Endothelial cell of umbilical vein (primary cell): ENCODE data around the gene SUGP1. TPM values are rescaled to one million over a fixed set of nuclear protein-coding genes. Genes with fewer than 3 reads are reported as not detected.

Experiments used
- BruUV-seq: library from RNA; stranded (reverse); fragments of 400-500 nt; replicated peaks from 2 replicates; lab custom pipeline; 2021; lab: Mats Ljungman, UMichigan
- CTCF ChIA-PET: fragments of 300-600, 350-600 bp; sonication (Branson Sonifier 250); formaldehyde crosslinking; loops from one replicate; lab custom pipeline; 2021; ENCODE audit warnings: antibody characterized with exemption, inconsistent platforms; lab: Charles Lee
- POLR2A ChIA-PET: fragments of 300-600, 350-600 bp; sonication (Branson Sonifier 250); formaldehyde crosslinking; loops from one replicate; lab custom pipeline; 2021; ENCODE audit warnings: antibody characterized with exemption, inconsistent platforms; lab: Charles Lee
- DNase-seq: peaks from one replicate; pipeline ENCODE4 v3.0.0-alpha.2; 2011; ENCODE audit warnings: low read depth, low spot score
- FAIRE-seq: peaks from 2 replicates; lab custom pipeline; 2011; peaks lifted over from hg19 to GRCh38; lab: Jason Lieb, UNC
- H2AFZ ChIP-seq: 2 replicates; pipeline ENCODE4 v1.6.0; 2012; ENCODE audit warnings: low read depth, low read length, control low read depth, inconsistent platforms
- H3K27ac ChIP-seq: 2 replicates; pipeline ENCODE4 v1.5.1; 2011; ENCODE audit warnings: low read depth, mild to moderate bottlenecking, control low read depth, low read length, moderate library complexity; ENCODE audit not compliant: insufficient read depth
- H3K27me3 ChIP-seq, 2 experiments: 2 replicates each; pipeline versions ENCODE4 v1.6.0 to v1.6.1; 2011; ENCODE audit warnings: low read length in 2 of 2, mixed read lengths in 1 of 2; ENCODE audit not compliant: control insufficient read depth in 2 of 2, insufficient read depth in 2 of 2
- H3K36me3 ChIP-seq, 2 experiments: 2 replicates in 1 of 2; 3 replicates in 1 of 2; pipeline ENCODE4 v1.5.1; 2011; ENCODE audit warnings: low read length in 2 of 2, mild to moderate bottlenecking in 1 of 2, moderate library complexity in 1 of 2; ENCODE audit not compliant: control insufficient read depth in 2 of 2, insufficient read depth in 2 of 2; ENCODE audit errors: extremely low read depth in 1 of 2
- H3K4me1 ChIP-seq: 3 replicates; pipeline ENCODE4 v1.5.1; 2011; ENCODE audit warnings: mild to moderate bottlenecking, low read length; ENCODE audit not compliant: control insufficient read depth, insufficient read depth; ENCODE audit errors: extremely low read depth
- H3K4me2 ChIP-seq: 2 replicates; pipeline ENCODE4 v1.6.1; 2011; ENCODE audit warnings: low read length, control low read depth, mixed read lengths; ENCODE audit not compliant: insufficient read depth
- H3K4me3 ChIP-seq, 3 experiments: fragments of 200-600 bp in 1 of 3; sonication (generic), shearing (Covaris generic) in 1 of 3; replicated peaks in 1 of 3; 2 replicates each; pipeline ENCODE4 v1.5.1; 2011 to 2016; ENCODE audit warnings: control low read depth in 3 of 3, low read length in 3 of 3, mild to moderate bottlenecking in 2 of 3, inconsistent platforms in 1 of 3, low read depth in 1 of 3, moderate library complexity in 1 of 3; ENCODE audit not compliant: insufficient read depth in 1 of 3
- H3K79me2 ChIP-seq: 2 replicates; pipeline ENCODE4 v1.6.0; 2012; ENCODE audit warnings: low read length, inconsistent platforms; ENCODE audit not compliant: control insufficient read depth, insufficient read depth
- H3K9ac ChIP-seq: replicated peaks from 2 replicates; pipeline ENCODE3; 2011; ENCODE audit warnings: low read length, control low read depth; ENCODE audit not compliant: insufficient read depth; ENCODE audit errors: extremely low read depth
- H3K9me1 ChIP-seq: replicated peaks from 3 replicates; pipeline ENCODE4 v1.6.0; 2011; ENCODE audit warnings: mild to moderate bottlenecking, low read length; ENCODE audit not compliant: control insufficient read depth, insufficient read depth; ENCODE audit errors: extremely low read depth
- H3K9me3 ChIP-seq: replicated peaks from 2 replicates; pipeline ENCODE4 v1.5.1; 2012; ENCODE audit warnings: low read length, inconsistent platforms; ENCODE audit not compliant: control insufficient read depth, insufficient read depth
- H4K20me1 ChIP-seq: replicated peaks from 2 replicates; pipeline ENCODE3; 2011; ENCODE audit warnings: mild to moderate bottlenecking, low read length; ENCODE audit not compliant: control insufficient read depth, insufficient read depth; ENCODE audit errors: extremely low read depth
- CTCF ChIP-seq, 2 donors: IDR thresholded peaks; 1 replicate in 1 of 2; 2 replicates in 1 of 2; pipeline ENCODE4 v1.5.1; 2011; ENCODE audit warnings: low read length in 2 of 2, mild to moderate bottlenecking in 2 of 2, moderate library complexity in 2 of 2, control low read depth in 1 of 2, inconsistent platforms in 1 of 2, low read depth in 1 of 2; ENCODE audit not compliant: insufficient read depth in 1 of 2; ENCODE audit errors: extremely low read depth in 1 of 2
- EZH2 ChIP-seq: IDR thresholded peaks from 2 replicates; pipeline ENCODE4 v1.6.1; 2012; ENCODE audit warnings: borderline replicate concordance, low read depth, mild to moderate bottlenecking, moderate library complexity, low read length, inconsistent platforms; ENCODE audit not compliant: severe bottlenecking
- FOS ChIP-seq: IDR thresholded peaks from 2 replicates; pipeline ENCODE4 v1.6.1; 2011; ENCODE audit warnings: mild to moderate bottlenecking, low read length, moderate library complexity, borderline replicate concordance; ENCODE audit not compliant: insufficient read depth
- GATA2 ChIP-seq: IDR thresholded peaks from 2 replicates; pipeline ENCODE4 v1.7.0; 2011; ENCODE audit warnings: low read depth, mild to moderate bottlenecking, moderate library complexity, mixed read lengths, low read length; ENCODE audit not compliant: insufficient read length, insufficient read depth
- JUN ChIP-seq: IDR thresholded peaks from 2 replicates; pipeline ENCODE4 v1.6.1; 2011; ENCODE audit warnings: borderline replicate concordance, low read depth; ENCODE audit not compliant: insufficient read length, insufficient read depth
- MAX ChIP-seq: IDR thresholded peaks from 2 replicates; pipeline ENCODE4 v1.6.1; 2011; ENCODE audit not compliant: insufficient read depth, insufficient read length
- MYC ChIP-seq: IDR thresholded peaks from one replicate; pipeline ENCODE4 v1.6.1; 2011; ENCODE audit warnings: mild to moderate bottlenecking, low read depth, low read length
- POLR2A ChIP-seq: IDR thresholded peaks from 2 replicates; pipeline ENCODE4 v1.6.1; 2012; ENCODE audit warnings: low read depth, mild to moderate bottlenecking, control low read depth, low read length
- POLR2AphosphoS5 ChIP-seq: IDR thresholded peaks from 2 replicates; pipeline ENCODE4 v1.6.1; 2012; ENCODE audit warnings: low read depth, mild to moderate bottlenecking, control low read depth, low read length, moderate library complexity; ENCODE audit not compliant: insufficient read depth
- dilution Hi-C: fragments of 300-500 bp; cut with MboI; formaldehyde crosslinking; loops from one replicate; pipeline ENCODE4 v1.15.0; 2019; ENCODE audit warnings: low sequenced_read_pairs; ENCODE audit not compliant: extremely low pct_ligation_motif_present
- intact Hi-C: fragments of 100-400 bp; cut with micrococcal nuclease; formaldehyde crosslinking; loops from one replicate; pipeline ENCODE4 v1.10.0; 2022
- polyA plus RNA-seq, 4 experiments: library from polyadenylated mRNA; depleted of rRNA in 3 of 4; stranded (reverse) in 3 of 4; unstranded in 1 of 4; fragments of >200 nt; gene quantifications; 2 replicates each; pipeline versions ENCODE4 v1.2.1 to v1.2.3, GENCODE V29; 2011 to 2012; ENCODE audit warnings: missing spikeins in 1 of 4
- total RNA-seq: library from RNA; stranded (reverse); gene quantifications from 2 replicates; pipeline ENCODE4 v1.2.3, GENCODE V29; 2021

SUGP1 gene
- total and polyA plus RNA-seq, 2 donors (not counting 3 experiments of a cell fraction or from before 2014, with no cell fraction given), result 41.0 to 64.7 TPM

GRCh38 chr19:19338082-19338481 lies 17.8 kb upstream of the SUGP1 start:
- BruUV-seq, result no TSS peak
- Histone ChIP-seq H3K9me3 (no peaks in the 10 kb centered on the region), H3K27me3 (no peaks in the 10 kb centered on the region), H3K36me3 (peaks cover 6 to 63% of the 10 kb centered on the region in 2 experiments), H3K9me1 (no peaks in the 10 kb centered on the region), H3K4me1 (no peaks in the 10 kb centered on the region), H3K9ac (no peak overlapping the region), H3K4me2 (no peak overlapping the region), H3K79me2 (no peaks in the 10 kb centered on the region), H3K4me3 (no peak overlapping the region), H2AFZ (no peak overlapping the region), H3K27ac (no peak overlapping the region), H4K20me1 (no peaks in the 10 kb centered on the region)
- POLR2A ChIA-PET, result no interaction called here
- CTCF ChIA-PET, result interaction anchor here (1.5 kb wide), 1 partner anchor 14 kb away, joined by 3 read pairs; no protein-coding TSS in a partner anchor
- TF ChIP-seq FOS (no peak), MAX (no peak), JUN (no peak), POLR2AphosphoS5 (no peak), GATA2 (no peak), MYC (no peak), EZH2 (no peak), CTCF (IDR thresholded peaks at IDR 0.05; ENCODE audit: extremely low read depth in 1 of 2, insufficient read depth in 1 of 2, low read depth in 1 of 2, low read length in 2 of 2) (no peak), POLR2A (no peak)
- FAIRE-seq (no peak), DNase-seq (no peak)
- intact Hi-C loops, result no loop called here
- dilution Hi-C loops, result no loop called here
